DMS53 treated with DMSO at 0.1 percent for 48 hours (cell line): ENCODE results near the gene WWTR1.

Experiments
- DNase-seq: peaks from one replicate; lab custom pipeline; 2025; ENCODE audit not compliant: unreplicated experiment; lab: John Stamatoyannopoulos, UW

The WWTR1 gene

GRCh38 chr3:149596134-149596770, 61.6 kb downstream of the WWTR1 start:
- DNase-seq = no peak

GRCh38 chr3:149593418-149594160, 64.2 kb downstream of the WWTR1 start:
- DNase-seq = no peak

- no peak for DNase-seq
These were observed 65.0 kb downstream of the WWTR1 start for GRCh38 chr3:149592758-149593240.

- DNase-seq = no peak
These were observed 67.0 kb downstream of the WWTR1 start for GRCh38 chr3:149590691-149591441.

- no peak for DNase-seq
These were observed 68.5 kb downstream of the WWTR1 start for GRCh38 chr3:149589332-149589731.

- DNase-seq = no peak
These were observed 68.9 kb downstream of the WWTR1 start for GRCh38 chr3:149588909-149589308.

GRCh38 chr3:149587383-149587782, 70.4 kb downstream of the WWTR1 start:
- no peak for DNase-seq

- DNase-seq = no peak
These were observed 71.0 kb downstream of the WWTR1 start for GRCh38 chr3:149586871-149587270.

- DNase-seq = no peak
These were observed 72.5 kb downstream of the WWTR1 start for GRCh38 chr3:149585401-149585726.

GRCh38 chr3:149583921-149584635, 73.7 kb downstream of the WWTR1 start:
- no peak for DNase-seq

GRCh38 chr3:149582395-149582794, 75.4 kb downstream of the WWTR1 start:
- DNase-seq = no peak

- peak; percentile 65 for DNase-seq
These were observed 76.0 kb downstream of the WWTR1 start for GRCh38 chr3:149581681-149582370.

- DNase-seq = no peak
These were observed 76.6 kb downstream of the WWTR1 start for GRCh38 chr3:149581248-149581647.

GRCh38 chr3:149579838-149580542, 77.8 kb downstream of the WWTR1 start:
- no peak for DNase-seq

- no peak for DNase-seq
These were observed 78.7 kb downstream of the WWTR1 start for GRCh38 chr3:149579161-149579560.

- DNase-seq = no peak
These were observed 80.0 kb downstream of the WWTR1 start for GRCh38 chr3:149577801-149578200.

- peak; percentile 67 for DNase-seq
These were observed 81.8 kb downstream of the WWTR1 start for GRCh38 chr3:149575961-149576564.

- DNase-seq = peak; percentile 8
These were observed 82.4 kb downstream of the WWTR1 start for GRCh38 chr3:149575213-149575960.
